ENCODE results near the gene NOL9. TPM values are rescaled to one million over a fixed set of nuclear protein-coding genes. Genes with fewer than 3 reads are reported as not detected.

Gene NOL9
- total and polyA plus RNA-seq, 2 of the 13 experiments (the other 11 are each of a cell fraction or from before 2014, with no cell fraction given) = 18.0 to 24.7 TPM

- no peak for TF ChIP-seq SOX13 (IDR thresholded peaks at IDR 0.05)
- no peak for TF ChIP-seq SOX13 (CRISPR knock-in tag; conservative IDR thresholded peaks at IDR 0.05 in 1 of 2, IDR thresholded peaks at IDR 0.05 in 1 of 2)
- no peak for TF ChIP-seq IKZF4 (CRISPR knock-in tag; IDR thresholded peaks at IDR 0.05; ENCODE audit: borderline replicate concordance, low read depth, not compliant biosample characterization)
Observed at GRCh38 chr1:6487804-6488484, 66.4 kb downstream of the NOL9 start (continued).

GRCh38 chr1:6486433-6487011 is 67.8 kb downstream of the NOL9 start:
- Histone ChIP-seq H3K4me2 (ENCODE audit: low read depth, low read length) (peak overlapping the region; percentile 47), H2AFZ (ENCODE audit: low read length) (no peak overlapping the region), H3K36me3 (replicated peaks in 1 of 2; ENCODE audit: control insufficient read depth in 1 of 2, insufficient read depth in 2 of 2, low read length in 2 of 2) (no peaks in the 10 kb centered on the region), H3K79me2 (ENCODE audit: insufficient read depth, low read length) (no peaks in the 10 kb centered on the region), H3K9me3 (ENCODE audit: low read length) (no peaks in the 10 kb centered on the region), H3K9ac (ENCODE audit: insufficient read depth, low read depth, low read length) (no peak overlapping the region), H3K27me3 (ENCODE audit: control insufficient read depth in 1 of 2, insufficient read depth in 2 of 2, low read length in 2 of 2) (peaks cover 0 to 3% of the 10 kb centered on the region in 2 experiments; a peak in 1 of 5 replicates), H3K4me3 (replicated peaks in 1 of 3; ENCODE audit: insufficient read depth in 1 of 3, low read depth in 2 of 3, low read length in 3 of 3) (peak overlapping the region in 1 of 3 experiments; percentile 50; a peak in 1 of 6 replicates), H3K27ac (ENCODE audit: extremely low read length, insufficient read depth, low read length) (no peak overlapping the region), H4K20me1 (ENCODE audit: insufficient read depth, low read length) (no peaks in the 10 kb centered on the region), H3K4me1 (ENCODE audit: insufficient read depth, low read length) (peaks cover 45% of the 10 kb centered on the region)
- FAIRE-seq = peak; percentile 62
- 13% methylated on average over 9 of the region's 15 CpGs for WGBS (ENCODE audit: low lambda C conversion rate)
- ChIA-PET POLR2A (interaction anchor here (0.9 kb wide), 1 partner anchor 280 kb away, joined by 3 read pairs; the partner anchor contains the start of gene RNF207), CTCF (ENCODE audit: low intra/inter-chr PET ratio, low total read pairs) (interaction anchor here (0.7 to 2.0 kb wide), 3 partner anchors 9 to 160 kb away, joined by 3 to 24 read pairs (median 3); no protein-coding TSS in a partner anchor)
- in situ Hi-C loops (cut with HindIII; ENCODE audit: extremely low pct_ligation_motif_present, low pct_unique_long_range_greater_than_20kb) (loop anchor here (25.0 kb wide), 1 partner anchor 726 kb away; no protein-coding TSS in a partner anchor), intact Hi-C loops (cut with micrococcal nuclease; ENCODE audit: unreplicated experiment) (loop anchor here (1.0 to 5.0 kb wide), 2 partner anchors 37 to 161 kb away; no protein-coding TSS in a partner anchor)
- ATAC-seq = peak; percentile 76
- DNase-seq (ENCODE audit: low spot score) = peak; percentile 76
- no TSS peak for BruUV-seq (replicated peaks)
- TF ChIP-seq DRAP1 (CRISPR knock-in tag; IDR thresholded peaks at IDR 0.05) (no peak), ATM (IDR thresholded peaks at IDR 0.05; ENCODE audit: borderline replicate concordance) (no peak), ZNF34 (CRISPR knock-in tag; IDR thresholded peaks at IDR 0.05; ENCODE audit: borderline replicate concordance) (no peak), TBX2 (CRISPR knock-in tag; IDR thresholded peaks at IDR 0.05; ENCODE audit: borderline replicate concordance) (0 out of 2 replicates have a peak, but pooled peaks have one; percentile 19), ZFYVE20 (CRISPR knock-in tag; IDR thresholded peaks at IDR 0.05; ENCODE audit: borderline replicate concordance, low read depth) (no peak), ZFX (CRISPR knock-in tag; IDR thresholded peaks at IDR 0.05; ENCODE audit: low read depth) (0 out of 2 replicates have a peak, but pooled peaks have one; percentile 41), NKX3-1 (CRISPR knock-in tag; IDR thresholded peaks at IDR 0.05) (no peak), ZNF382 (CRISPR knock-in tag; IDR thresholded peaks at IDR 0.05; ENCODE audit: borderline replicate concordance) (no peak), EP300 (IDR thresholded peaks at IDR 0.05; ENCODE audit: low read depth in 2 of 2, low read length in 2 of 2) (no peak), EP300 (CRISPR knock-in tag; IDR thresholded peaks at IDR 0.05; ENCODE audit: borderline replicate concordance) (no peak), ZNF614 (CRISPR knock-in tag; IDR thresholded peaks at IDR 0.05; ENCODE audit: borderline replicate concordance) (no peak)
